Endothelial cell of umbilical vein (primary cell): ENCODE measurements around the gene FBXO4.

ENCODE experiments used
- CTCF ChIP-seq, 2 donors: IDR thresholded peaks; 1 replicate in 1 of 2; 2 replicates in 1 of 2; pipeline ENCODE4 v1.5.1; 2011; ENCODE audit warnings: low read length in 2 of 2, mild to moderate bottlenecking in 2 of 2, moderate library complexity in 2 of 2, control low read depth in 1 of 2, inconsistent platforms in 1 of 2, low read depth in 1 of 2; ENCODE audit not compliant: insufficient read depth in 1 of 2; ENCODE audit errors: extremely low read depth in 1 of 2
- EZH2 ChIP-seq: IDR thresholded peaks from 2 replicates; pipeline ENCODE4 v1.6.1; 2012; ENCODE audit warnings: borderline replicate concordance, low read depth, mild to moderate bottlenecking, moderate library complexity, low read length, inconsistent platforms; ENCODE audit not compliant: severe bottlenecking
- MAX ChIP-seq: IDR thresholded peaks from 2 replicates; pipeline ENCODE4 v1.6.1; 2011; ENCODE audit not compliant: insufficient read depth, insufficient read length
- MYC ChIP-seq: IDR thresholded peaks from one replicate; pipeline ENCODE4 v1.6.1; 2011; ENCODE audit warnings: mild to moderate bottlenecking, low read depth, low read length
- POLR2A ChIP-seq: IDR thresholded peaks from 2 replicates; pipeline ENCODE4 v1.6.1; 2012; ENCODE audit warnings: low read depth, mild to moderate bottlenecking, control low read depth, low read length
- POLR2AphosphoS5 ChIP-seq: IDR thresholded peaks from 2 replicates; pipeline ENCODE4 v1.6.1; 2012; ENCODE audit warnings: low read depth, mild to moderate bottlenecking, control low read depth, low read length, moderate library complexity; ENCODE audit not compliant: insufficient read depth

- TF ChIP-seq CTCF (IDR thresholded peaks at IDR 0.05; ENCODE audit: extremely low read depth in 1 of 2, insufficient read depth in 1 of 2, low read depth in 1 of 2, low read length in 2 of 2) = no peak
- TF ChIP-seq EZH2 = no peak
- no peak for TF ChIP-seq POLR2AphosphoS5
- no peak for TF ChIP-seq POLR2A
- TF ChIP-seq MYC = no peak
- no peak for TF ChIP-seq MAX
Observed at GRCh38 chr5:41973087-41973486, 48.0 kb downstream of the FBXO4 start.
